Measurements from ENCODE around the gene PRKCH. TPM values are rescaled to one million over a fixed set of nuclear protein-coding genes. Genes with fewer than 3 reads are reported as not detected.

Gene PRKCH
- polyA plus RNA-seq, 3 donors, result 3.6 to 6.2 (median 5.4) TPM

GRCh38 chr14:61532763-61533162 is 211.4 kb downstream of the PRKCH start:
- H3K9me3 Mint-ChIP-seq, result peaks cover 0 to 3% (median 0%) of the 10 kb centered on the region in 7 donors
- Histone ChIP-seq H3K27ac (ENCODE audit: low read depth in 1 of 2, low read length in 2 of 2) (no peak overlapping the region), H3K4me3 (replicated peaks in 1 of 3; ENCODE audit: low read depth in 2 of 3, low read length in 3 of 3) (no peak overlapping the region), H3K4me1 (ENCODE audit: control insufficient read depth in 1 of 2, insufficient read depth in 2 of 2, low read length in 2 of 2) (peaks cover 2 to 13% of the 10 kb centered on the region in 2 donors), H4K20me1 (ENCODE audit: insufficient read depth, low read length) (no peaks in the 10 kb centered on the region), H3K9me3 (replicated peaks in 1 of 2; ENCODE audit: control insufficient read depth in 1 of 2, insufficient read depth in 1 of 2, low read length in 2 of 2) (no peaks in the 10 kb centered on the region), H3K27me3 (ENCODE audit: control insufficient read depth in 2 of 2, insufficient read depth in 2 of 2, low read length in 2 of 2) (no peaks in the 10 kb centered on the region), H3K79me2 (ENCODE audit: insufficient read depth, low read length) (no peaks in the 10 kb centered on the region), H2AFZ (ENCODE audit: insufficient read depth, low read depth, low read length, poor library complexity, severe bottlenecking) (no peak overlapping the region), H3K4me2 (replicated peaks; ENCODE audit: extremely low read depth, low read length, poor library complexity, severe bottlenecking) (no peak overlapping the region), H3K36me3 (replicated peaks in 1 of 2; ENCODE audit: control insufficient read depth in 1 of 2, insufficient read depth in 2 of 2, low read length in 2 of 2) (peaks cover 0 to 23% of the 10 kb centered on the region in 2 donors), H3K9ac (ENCODE audit: insufficient read depth, low read length, poor library complexity, severe bottlenecking) (no peak overlapping the region)
- 87% methylated on average over 5 of the region's 6 CpGs for WGBS (ENCODE audit: insufficient coverage)
- peaks cover 47 to 59% of the 10 kb centered on the region in 2 donors for H3K36me3 Mint-ChIP-seq
- intact Hi-C loops (cut with micrococcal nuclease), result no loop called here
- H3K4me1 Mint-ChIP-seq, result peaks cover 29% of the 10 kb centered on the region
- no peak for DNase-seq
- peak overlapping the region in 2 of 7 donors; percentile 43 to 79 for H3K27ac Mint-ChIP-seq
- no peak for TF ChIP-seq CTCF (IDR thresholded peaks at IDR 0.05)
- no peak overlapping the region for H3K4me3 Mint-ChIP-seq
- H3K27me3 Mint-ChIP-seq (ENCODE audit: low read depth in 3 of 3), result peaks cover 0 to 2% (median 0%) of the 10 kb centered on the region in 3 donors

GRCh38 chr14:61533513-61534255 is 212.3 kb downstream of the PRKCH start:
- H3K27me3 ChIP-seq (ENCODE audit: control insufficient read depth in 2 of 2, insufficient read depth in 2 of 2, low read length in 2 of 2), result no peaks in the 10 kb centered on the region
- TF ChIP-seq CTCF (IDR thresholded peaks at IDR 0.05), result no peak
- no peak overlapping the region for H3K9ac ChIP-seq (ENCODE audit: insufficient read depth, low read length, poor library complexity, severe bottlenecking)
- Mint-ChIP-seq H3K36me3 (peaks cover 44 to 59% of the 10 kb centered on the region in 2 donors), H3K27ac (peak overlapping the region in 3 of 7 donors; percentile 6 to 70 (median 38)), H3K4me3 (no peak overlapping the region), H3K27me3 (ENCODE audit: low read depth in 3 of 3) (peaks cover 0 to 2% (median 0%) of the 10 kb centered on the region in 3 donors), H3K9me3 (peaks cover 0 to 3% (median 0%) of the 10 kb centered on the region in 7 donors), H3K4me1 (peaks cover 23% of the 10 kb centered on the region)
- no peak overlapping the region for H3K27ac ChIP-seq (ENCODE audit: low read depth in 1 of 2, low read length in 2 of 2)
- no peak overlapping the region for H2AFZ ChIP-seq (ENCODE audit: insufficient read depth, low read depth, low read length, poor library complexity, severe bottlenecking)
- H3K79me2 ChIP-seq (ENCODE audit: insufficient read depth, low read length), result no peaks in the 10 kb centered on the region
- H3K4me1 ChIP-seq (ENCODE audit: control insufficient read depth in 1 of 2, insufficient read depth in 2 of 2, low read length in 2 of 2), result peaks cover 2 to 13% of the 10 kb centered on the region in 2 donors
- no peak overlapping the region for H3K4me3 ChIP-seq (replicated peaks in 1 of 3; ENCODE audit: low read depth in 2 of 3, low read length in 3 of 3)
- peaks cover 0 to 22% of the 10 kb centered on the region in 2 donors for H3K36me3 ChIP-seq (replicated peaks in 1 of 2; ENCODE audit: control insufficient read depth in 1 of 2, insufficient read depth in 2 of 2, low read length in 2 of 2)
- DNase-seq, result no peak
- H3K4me2 ChIP-seq (replicated peaks; ENCODE audit: extremely low read depth, low read length, poor library complexity, severe bottlenecking), result no peak overlapping the region
- H4K20me1 ChIP-seq (ENCODE audit: insufficient read depth, low read length), result no peaks in the 10 kb centered on the region
- WGBS (ENCODE audit: insufficient coverage), result 100% methylated on average over 1 of the region's 4 CpGs
- intact Hi-C loops (cut with micrococcal nuclease), result no loop called here
- no peaks in the 10 kb centered on the region for H3K9me3 ChIP-seq (replicated peaks in 1 of 2; ENCODE audit: control insufficient read depth in 1 of 2, insufficient read depth in 1 of 2, low read length in 2 of 2)

Measured in CD14-positive monocyte (primary cell).